BJ (cell line): Measurements from ENCODE around the gene ANP32E. TPM values are rescaled to one million over a fixed set of nuclear protein-coding genes. Genes with fewer than 3 reads are reported as not detected.

Experiments
- CTCF ChIA-PET: fragments of 350-600 bp; formaldehyde crosslinking; extraction: SDS; loops from one replicate; lab custom pipeline; 2021; ENCODE audit warnings: antibody characterized with exemption, inconsistent platforms; lab: Yijun Ruan, JAX
- POLR2A ChIA-PET: fragments of 300-600 bp; sonication (Branson Sonifier 250); formaldehyde crosslinking; extraction: SDS; loops from one replicate; lab custom pipeline; 2021; ENCODE audit warnings: antibody characterized with exemption; lab: Charles Lee
- DNase-seq: peaks from one replicate; pipeline ENCODE4 v3.0.0-alpha.2; 2011; ENCODE audit warnings: low read depth
- H3K27me3 ChIP-seq: 2 replicates; pipeline ENCODE4 v1.6.0; 2011; ENCODE audit warnings: low read length; ENCODE audit not compliant: control insufficient read depth, insufficient read depth
- H3K36me3 ChIP-seq: 2 replicates; pipeline ENCODE4 v1.5.1; 2011; ENCODE audit warnings: low read length; ENCODE audit not compliant: control insufficient read depth, insufficient read depth
- H3K4me3 ChIP-seq: 2 replicates; pipeline ENCODE4 v1.5.1; 2011; ENCODE audit warnings: low read depth, mild to moderate bottlenecking, control low read depth, low read length
- CTCF ChIP-seq: IDR thresholded peaks from 2 replicates; pipeline ENCODE4 v1.5.1; 2011; ENCODE audit warnings: low read depth, mild to moderate bottlenecking, control low read depth, inconsistent platforms, low read length, moderate library complexity; ENCODE audit not compliant: insufficient read depth
- polyA plus RNA-seq: library from polyadenylated mRNA; depleted of rRNA; stranded (reverse); fragments of >200 nt; gene quantifications from 2 replicates; pipeline ENCODE4 v1.2.3, GENCODE V29; 2011

ANP32E gene
- polyA plus RNA-seq, 1 experiment, result 6.1 TPM

- TF ChIP-seq CTCF, result no peak
- ChIA-PET POLR2A (no interaction called here), CTCF (interaction anchor here (1.0 to 14.1 kb wide), 2 partner anchors 8 to 21 kb away, joined by 3 to 208 read pairs; partner anchors contain the start of gene CIART)
- Histone ChIP-seq H3K4me3 (no peak overlapping the region), H3K27me3 (peaks cover 6% of the 10 kb centered on the region), H3K36me3 (peaks cover 11% of the 10 kb centered on the region)
- no peak for DNase-seq
Observed at GRCh38 chr1:150262388-150263320, 26.7 kb upstream of the ANP32E start.

GRCh38 chr1:150261367-150261766 is 25.5 kb upstream of the ANP32E start:
- Histone ChIP-seq H3K4me3 (no peak overlapping the region), H3K27me3 (peaks cover 6% of the 10 kb centered on the region), H3K36me3 (peaks cover 11% of the 10 kb centered on the region)
- no peak for TF ChIP-seq CTCF
- POLR2A ChIA-PET, result interaction anchor here (0.6 kb wide), 1 partner anchor 103 kb away, joined by 4 read pairs; the partner anchor contains the start of gene RPRD2
- DNase-seq, result no peak
- CTCF ChIA-PET, result interaction anchor here (14.1 kb wide), 1 partner anchor 22 kb away, joined by 208 read pairs; the partner anchor contains the start of gene CIART

GRCh38 chr1:150259758-150260669 is 24.1 kb upstream of the ANP32E start:
- POLR2A ChIA-PET, result interaction anchor here (0.7 to 1.2 kb wide), 2 partner anchors 9 to 87 kb away, joined by 3 to 5 read pairs; partner anchors contain the start of gene APH1A
- no peak for TF ChIP-seq CTCF
- H3K27me3 ChIP-seq, result peaks cover 6% of the 10 kb centered on the region
- DNase-seq, result no peak
- H3K36me3 ChIP-seq, result 0 out of 2 replicates have a peak, but pooled peaks cover 3% of the 10 kb centered on the region
- CTCF ChIA-PET, result interaction anchor here (1.8 to 14.1 kb wide), 2 partner anchors 13 to 23 kb away, joined by 9 to 208 read pairs; partner anchors contain the start of genes C1orf54 and CIART
- H3K4me3 ChIP-seq, result no peak overlapping the region

- H3K36me3 ChIP-seq, result no peaks in the 10 kb centered on the region
- DNase-seq, result no peak
- POLR2A ChIA-PET, result interaction anchor here (0.7 to 1.2 kb wide), 2 partner anchors 10 to 86 kb away, joined by 3 to 5 read pairs; partner anchors contain the start of gene APH1A
- peaks cover 6% of the 10 kb centered on the region for H3K27me3 ChIP-seq
- TF ChIP-seq CTCF, result no peak
- H3K4me3 ChIP-seq, result no peak overlapping the region
- CTCF ChIA-PET, result interaction anchor here (1.8 to 14.1 kb wide), 2 partner anchors 14 to 24 kb away, joined by 9 to 208 read pairs; partner anchors contain the start of genes C1orf54 and CIART
Observed at GRCh38 chr1:150259217-150259616, 23.3 kb upstream of the ANP32E start.
